NCI-H774 (cell line): Measurements from ENCODE around the gene SNX11.
"Not testable (repeated sequence)": the region's sequence is repeated elsewhere in the genome, so short reads cannot be mapped to it uniquely, and the experiment has no call there.

Experiments
- DNase-seq: peaks from one replicate; lab custom pipeline; 2025; lab: John Stamatoyannopoulos, UW

SNX11 gene

DNA sequence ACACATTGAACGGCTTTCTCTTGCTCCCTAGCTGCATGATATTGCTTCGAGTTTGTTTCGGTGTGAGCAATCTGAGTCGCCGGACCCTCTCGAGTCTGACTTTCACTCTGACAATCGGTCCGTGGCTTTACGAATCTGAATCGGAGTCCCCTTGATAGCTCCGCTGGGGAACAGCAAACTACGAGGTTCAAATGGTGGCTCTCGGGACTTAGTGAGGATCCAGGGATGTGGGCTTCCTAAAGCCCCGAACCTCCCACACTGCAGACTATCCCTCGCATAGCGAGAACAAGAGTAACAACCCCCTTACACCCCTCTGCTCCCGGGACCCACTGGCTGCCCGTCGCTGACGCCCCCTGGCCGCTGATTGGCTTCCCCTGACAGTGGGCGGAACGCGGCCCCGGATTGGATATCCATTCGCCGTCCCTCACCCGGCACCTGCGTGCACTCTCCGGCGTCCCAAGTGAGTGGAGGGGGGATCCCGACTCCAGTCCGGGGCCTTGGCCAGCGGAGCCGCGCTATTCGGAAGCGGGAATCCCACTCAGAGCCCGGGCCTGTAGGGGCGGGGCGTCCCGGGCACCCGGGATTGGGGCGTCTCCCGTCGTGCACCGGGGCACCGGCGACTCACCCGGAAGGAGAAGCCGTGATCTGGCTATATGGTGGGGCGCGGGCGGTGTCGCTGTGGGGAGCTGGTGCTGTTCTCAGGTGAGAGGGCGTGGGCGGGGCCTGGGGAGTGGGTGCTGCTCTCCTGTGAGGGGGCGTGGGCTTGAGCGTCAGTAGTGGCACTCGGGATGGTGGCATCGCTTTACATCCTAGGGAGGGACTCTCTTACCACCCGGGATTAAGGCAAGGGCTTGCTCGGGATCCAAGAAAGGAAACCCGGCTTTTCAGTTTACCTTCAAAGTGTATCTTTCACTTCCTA lies at the start of gene SNX11:
SNX11 (plus strand) TSS at position 630 of the 919 bp plus-strand sequence. CDS start 4,278 bp downstream, outside the sequence.
- peak; percentile 97 for DNase-seq

DNA sequence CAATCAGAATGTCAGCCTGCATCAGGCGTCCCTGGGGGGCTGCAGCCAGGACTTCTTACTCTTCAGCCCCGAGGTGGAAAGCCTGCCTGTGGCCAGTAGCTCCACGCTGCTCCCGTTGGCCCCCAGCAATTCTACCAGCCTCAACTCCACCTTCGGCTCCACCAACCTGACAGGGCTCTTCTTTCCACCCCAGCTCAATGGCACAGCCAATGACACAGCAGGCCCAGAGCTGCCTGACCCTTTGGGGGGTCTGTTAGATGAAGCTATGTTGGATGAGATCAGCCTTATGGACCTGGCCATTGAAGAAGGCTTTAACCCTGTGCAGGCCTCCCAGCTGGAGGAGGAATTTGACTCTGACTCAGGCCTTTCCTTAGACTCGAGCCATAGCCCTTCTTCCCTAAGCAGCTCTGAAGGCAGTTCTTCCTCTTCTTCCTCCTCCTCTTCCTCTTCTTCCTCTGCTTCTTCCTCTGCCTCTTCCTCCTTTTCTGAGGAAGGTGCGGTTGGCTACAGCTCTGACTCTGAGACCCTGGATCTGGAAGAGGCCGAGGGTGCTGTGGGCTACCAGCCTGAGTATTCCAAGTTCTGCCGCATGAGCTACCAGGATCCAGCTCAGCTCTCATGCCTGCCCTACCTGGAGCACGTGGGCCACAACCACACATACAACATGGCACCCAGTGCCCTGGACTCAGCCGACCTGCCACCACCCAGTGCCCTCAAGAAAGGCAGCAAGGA lies 49.0 kb upstream of the SNX11 start:
- DNase-seq: no peak

- DNase-seq: no peak
Measured at GRCh38 chr17:48059125-48059668, 48.4 kb upstream of the SNX11 start.

GRCh38 chr17:48060249-48060648 lies 47.3 kb upstream of the SNX11 start:
- DNase-seq: no peak

- no peak for DNase-seq
Measured at GRCh38 chr17:48062273-48062672, 45.3 kb upstream of the SNX11 start.

GRCh38 chr17:48064638-48065037 lies 42.9 kb upstream of the SNX11 start:
- no peak for DNase-seq

GRCh38 chr17:48066192-48066591 lies 41.4 kb upstream of the SNX11 start:
- no peak for DNase-seq

- no peak for DNase-seq
Measured at GRCh38 chr17:48066656-48067055, 40.9 kb upstream of the SNX11 start.

DNA sequence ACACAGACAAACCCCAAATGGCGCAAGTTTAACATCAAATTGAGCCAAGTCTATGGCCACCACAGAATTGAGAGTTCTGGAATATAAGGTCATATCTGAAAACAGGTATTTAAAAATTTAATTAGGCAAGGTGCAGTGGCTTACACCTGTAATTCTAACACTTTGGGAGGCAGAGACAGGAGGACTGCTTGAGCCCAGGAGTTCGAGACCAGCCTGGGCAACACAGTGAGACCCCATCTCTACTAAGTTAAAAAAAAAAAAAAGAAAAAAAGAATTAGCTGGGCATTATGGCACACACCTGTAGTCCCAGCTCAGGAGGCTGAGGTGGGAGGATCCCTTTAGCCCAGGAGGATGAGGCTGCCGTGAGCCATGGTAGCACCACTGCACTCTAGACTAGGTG lies 40.3 kb upstream of the SNX11 start:
- no peak for DNase-seq

GRCh38 chr17:48067808-48068207 lies 39.8 kb upstream of the SNX11 start:
- not testable (repeated sequence) for DNase-seq

GRCh38 chr17:48068491-48068961 lies 39.0 kb upstream of the SNX11 start:
- no peak for DNase-seq

GRCh38 chr17:48070195-48070594 lies 37.4 kb upstream of the SNX11 start:
- DNase-seq: no peak

DNA sequence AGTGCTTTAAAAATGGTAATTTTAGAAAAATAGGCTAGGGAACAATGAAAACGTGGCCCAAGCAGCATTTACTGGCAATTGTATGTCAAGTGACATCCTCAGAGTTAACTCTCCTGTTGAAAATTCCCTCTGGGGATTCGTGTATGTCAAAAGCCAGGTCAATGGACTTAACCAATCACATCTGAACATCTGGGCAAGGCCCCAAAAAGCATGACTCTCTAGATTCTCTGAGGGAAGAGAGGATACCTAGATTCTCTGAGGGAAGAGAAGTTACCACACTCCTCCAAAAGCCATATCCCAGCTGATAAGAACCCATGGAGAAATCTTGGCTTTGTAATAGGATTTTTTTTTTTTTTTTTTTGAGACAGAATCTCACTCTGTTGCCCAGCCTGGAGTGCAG lies 35.9 kb upstream of the SNX11 start:
- DNase-seq: no peak

- DNase-seq: not testable (repeated sequence)
Measured at GRCh38 chr17:48072811-48073210, 34.8 kb upstream of the SNX11 start.

GRCh38 chr17:48073566-48074094 lies 33.9 kb upstream of the SNX11 start:
- not testable (repeated sequence) for DNase-seq

GRCh38 chr17:48074322-48075081 lies 33.1 kb upstream of the SNX11 start:
- DNase-seq: peak; percentile 63

- not testable (repeated sequence) for DNase-seq
Measured at GRCh38 chr17:48077152-48077551, 30.4 kb upstream of the SNX11 start.

DNA sequence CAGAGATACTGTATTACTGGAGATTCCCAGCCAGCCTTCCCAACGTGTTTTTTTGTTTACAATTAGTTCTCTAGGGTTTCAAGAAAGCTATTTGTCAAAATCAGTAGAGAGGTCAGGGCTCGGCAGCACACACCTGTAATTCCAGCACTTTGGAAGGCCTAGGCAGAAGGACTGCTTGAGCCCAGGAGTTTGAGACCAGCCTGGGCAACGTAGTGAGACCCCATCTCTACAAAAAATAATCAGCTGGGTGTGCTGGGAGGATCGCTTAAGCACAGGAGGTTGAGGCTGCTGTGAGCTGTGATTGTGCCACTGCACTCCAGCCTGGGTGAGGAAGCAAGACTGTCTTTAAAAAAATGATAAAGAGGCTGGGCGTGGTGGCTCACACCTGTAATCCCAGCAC lies 25.7 kb upstream of the SNX11 start:
- DNase-seq: no peak

DNA sequence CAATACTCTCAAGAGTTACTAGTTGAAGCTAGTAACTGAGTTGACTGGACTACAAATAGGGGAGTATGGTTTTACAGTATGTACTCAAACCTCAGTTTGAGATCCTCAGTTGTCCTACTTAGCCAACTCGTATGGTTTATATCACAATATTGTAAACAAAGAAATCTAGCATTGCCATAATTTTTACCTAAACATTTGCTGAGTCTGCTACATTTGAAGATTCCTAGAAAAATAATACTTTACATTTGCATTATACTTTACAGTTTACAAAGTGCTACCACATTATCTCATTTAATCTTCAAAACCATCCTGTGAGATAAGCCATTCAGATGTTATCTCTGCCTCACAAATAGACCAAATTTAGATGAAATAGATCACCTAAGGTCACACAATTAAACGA lies 22.6 kb upstream of the SNX11 start:
- no peak for DNase-seq

DNA sequence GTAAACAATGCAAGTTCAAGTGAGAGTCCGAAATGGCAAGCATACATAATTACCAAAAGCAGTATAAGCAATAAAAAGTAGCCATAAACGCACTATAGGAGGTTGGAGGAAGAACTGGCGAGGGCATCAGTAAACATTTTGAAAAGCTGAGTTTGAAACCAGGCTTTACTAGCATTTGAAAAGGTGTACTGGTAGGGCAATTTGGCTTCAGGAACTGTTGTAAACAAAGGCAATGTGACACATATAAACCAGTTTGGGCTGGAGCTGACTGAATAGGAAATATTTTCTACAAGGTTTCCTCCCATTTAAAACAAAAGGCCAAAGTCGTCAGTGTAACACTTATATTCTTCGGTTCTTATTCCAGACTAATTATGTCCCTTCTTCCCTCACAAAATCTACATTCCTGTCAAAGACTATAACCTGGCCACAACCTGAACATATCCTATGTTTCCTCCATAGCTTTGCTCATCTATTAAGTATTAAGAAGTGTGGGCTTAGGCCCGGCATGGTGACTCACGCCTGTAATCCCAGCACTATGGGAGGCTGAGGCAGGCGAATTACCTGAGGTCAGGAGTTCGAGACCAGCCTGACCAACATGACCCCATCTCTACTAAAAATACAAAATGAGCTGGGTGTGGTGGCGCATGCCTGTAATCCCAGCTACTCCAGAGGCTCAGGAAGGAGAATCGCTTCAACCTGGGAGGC lies 14.1 kb upstream of the SNX11 start:
- no peak for DNase-seq

GRCh38 chr17:48095611-48096010 lies 12.0 kb upstream of the SNX11 start:
- DNase-seq: no peak
